HCT116 (cell line): ENCODE results near the gene SMAGP. TPM values are rescaled to one million over a fixed set of nuclear protein-coding genes. Genes with fewer than 3 reads are reported as not detected.

Source experiments
- ATAC-seq: fragments of 200-7000 bp; cut with Tn5 transposase; 2 replicates; pipeline ENCODE4 v1.9.1; 2020; ENCODE audit warnings: mild to moderate bottlenecking, moderate library complexity
- BruUV-seq: library from RNA; stranded (reverse); fragments of 400-500 nt; replicated peaks from 2 replicates; lab custom pipeline; 2021; lab: Mats Ljungman, UMichigan
- CTCF ChIA-PET: fragments of 300-600 bp; sonication (Branson Sonifier 250); formaldehyde crosslinking; loops from one replicate; lab custom pipeline; 2021; ENCODE audit warnings: antibody characterized with exemption; lab: Charles Lee
- POLR2A ChIA-PET: fragments of 300-600, 350-600 bp; sonication (Branson Sonifier 250); formaldehyde crosslinking; loops from one replicate; lab custom pipeline; 2021; ENCODE audit warnings: antibody characterized with exemption; lab: Charles Lee
- RAD21 ChIA-PET, 2 experiments: fragments of 300-600 bp; sonication (Branson Sonifier 250); formaldehyde crosslinking; loops; one replicate each; lab custom pipeline; 2023; ENCODE audit warnings: low total read pairs in 2 of 2; ENCODE audit not compliant: uncharacterized antibody in 2 of 2, unreplicated experiment in 2 of 2, low non-redundant PET in 1 of 2; lab: Charles Lee
- DNase-seq: peaks from one replicate; pipeline ENCODE4 v3.0.0-alpha.2; 2010; ENCODE audit warnings: low read depth, low spot score
- H2AFZ ChIP-seq: fragments of 200-600 bp; shearing (Covaris generic), sonication (generic); 2 replicates; pipeline ENCODE4 v1.6.1; 2017; ENCODE audit warnings: low read depth, mixed run types, mixed read lengths, antibody characterized with exemption, low read length; ENCODE audit not compliant: poor library complexity, severe bottlenecking
- H3K27ac ChIP-seq: 2 replicates; pipeline ENCODE4 v1.5.1; 2012; ENCODE audit warnings: low read depth, low read length
- H3K27me3 ChIP-seq: fragments of 200-600 bp; sonication (generic); 2 replicates; pipeline ENCODE4 v1.6.1; 2016; ENCODE audit warnings: mixed run types, low read length, mixed read lengths; ENCODE audit not compliant: insufficient read depth
- H3K36me3 ChIP-seq, 2 experiments: fragments of 200-500 bp in 1 of 2; fragments of 200-600 bp in 1 of 2; sonication (Bioruptor generic) in 1 of 2; sonication (generic) in 1 of 2; 2 replicates each; pipeline versions ENCODE4 v1.5.1 to v1.6.1; 2014 to 2016; ENCODE audit warnings: low read length in 2 of 2, inconsistent platforms in 1 of 2, mixed read lengths in 1 of 2, mixed run types in 1 of 2; ENCODE audit not compliant: insufficient read depth in 2 of 2, control insufficient read depth in 1 of 2
- H3K4me1 ChIP-seq, 2 experiments: fragments of 200-600 bp in 1 of 2; sonication (generic) in 1 of 2; 2 replicates each; pipeline versions ENCODE4 v1.5.1 to v1.6.1; 2012 to 2017; ENCODE audit warnings: low read length in 2 of 2, inconsistent platforms in 1 of 2, mild to moderate bottlenecking in 1 of 2, mixed read lengths in 1 of 2, mixed run types in 1 of 2, moderate library complexity in 1 of 2; ENCODE audit not compliant: insufficient read depth in 2 of 2, control insufficient read depth in 1 of 2
- H3K4me2 ChIP-seq: fragments of 200-600 bp; sonication (generic); 2 replicates; pipeline ENCODE4 v1.6.1; 2017; ENCODE audit warnings: mixed run types, low read length, mixed read lengths
- H3K4me3 ChIP-seq, 2 experiments: fragments of 200-600 bp in 1 of 2; sonication (generic) in 1 of 2; replicated peaks in 1 of 2; 2 replicates each; pipeline ENCODE4 v1.5.1; 2011 to 2016; ENCODE audit warnings: low read length in 2 of 2, control low read depth in 1 of 2, low read depth in 1 of 2, mild to moderate bottlenecking in 1 of 2, mixed read lengths in 1 of 2, mixed run types in 1 of 2
- H3K79me2 ChIP-seq: fragments of 200-600 bp; sonication (generic); 2 replicates; pipeline ENCODE4 v1.6.1; 2017; ENCODE audit warnings: mild to moderate bottlenecking, mixed run types, low read length, moderate library complexity, mixed read lengths; ENCODE audit not compliant: insufficient read depth
- H3K9ac ChIP-seq: fragments of 200-600 bp; sonication (generic); 2 replicates; pipeline ENCODE4 v1.6.1; 2016; ENCODE audit warnings: low read length, mixed read lengths
- H3K9me2 ChIP-seq: fragments of 200-600 bp; sonication (generic), shearing (Covaris generic); 2 replicates; pipeline ENCODE4 v1.6.1; 2017; ENCODE audit warnings: mixed run types, mild to moderate bottlenecking, moderate library complexity; ENCODE audit not compliant: insufficient read depth
- H3K9me3 ChIP-seq, 2 experiments: fragments of 200-500 bp in 1 of 2; fragments of 200-600 bp in 1 of 2; sonication (Bioruptor generic) in 1 of 2; sonication (generic) in 1 of 2; 2 replicates each; pipeline ENCODE4 v1.6.1; 2014 to 2017; ENCODE audit warnings: low read length in 2 of 2, mixed read lengths in 2 of 2, inconsistent platforms in 1 of 2, low read depth in 1 of 2, mild to moderate bottlenecking in 1 of 2, mixed run types in 1 of 2, moderate library complexity in 1 of 2; ENCODE audit not compliant: control insufficient read depth in 1 of 2, insufficient read depth in 1 of 2
- H4K20me1 ChIP-seq: fragments of 200-600 bp; sonication (generic), shearing (Covaris generic); 2 replicates; pipeline ENCODE4 v1.6.1; 2017; ENCODE audit warnings: mixed run types, mild to moderate bottlenecking, moderate library complexity; ENCODE audit not compliant: insufficient read depth
- CBX3 ChIP-seq: IDR thresholded peaks from 2 replicates; pipeline ENCODE4 v1.6.1; 2012; ENCODE audit warnings: low read depth
- CEBPB ChIP-seq: IDR thresholded peaks from 2 replicates; pipeline ENCODE4 v1.6.1; 2012; ENCODE audit warnings: low read depth
- EGR1 ChIP-seq: IDR thresholded peaks from 2 replicates; pipeline ENCODE4 v1.6.1; 2012; ENCODE audit warnings: low read depth
- ELF1 ChIP-seq: IDR thresholded peaks from 2 replicates; pipeline ENCODE4 v1.6.1; 2012; ENCODE audit warnings: low read depth, borderline replicate concordance
- EZH2 ChIP-seq: fragments of 200-600 bp; sonication (generic); IDR thresholded peaks from 2 replicates; pipeline ENCODE4 v1.6.1; 2017; ENCODE audit warnings: antibody characterized with exemption, mixed run types
- EZH2phosphoT487 ChIP-seq: fragments of 200-600 bp; IDR thresholded peaks from 2 replicates; pipeline ENCODE4 v1.6.1; 2018; ENCODE audit warnings: antibody characterized with exemption, borderline replicate concordance
- FOSL1 ChIP-seq: IDR thresholded peaks from 2 replicates; pipeline ENCODE4 v1.6.1; 2012; ENCODE audit warnings: low read depth
- JUND ChIP-seq: IDR thresholded peaks from 2 replicates; pipeline ENCODE4 v1.6.1; 2012
- MAX ChIP-seq: IDR thresholded peaks from 2 replicates; pipeline ENCODE4 v1.6.1; 2012
- POLR2A ChIP-seq: IDR thresholded peaks from 2 replicates; pipeline ENCODE4 v1.7.0; 2011; ENCODE audit warnings: borderline replicate concordance; ENCODE audit not compliant: insufficient read depth, insufficient read length; ENCODE audit errors: extremely low read depth
- POLR2AphosphoS5 ChIP-seq: IDR thresholded peaks from 2 replicates; pipeline ENCODE4 v1.6.1; 2011; ENCODE audit warnings: mild to moderate bottlenecking, low read depth, low read length, moderate library complexity
- RAD21 ChIP-seq: IDR thresholded peaks from 2 replicates; pipeline ENCODE4 v1.6.1; 2012; ENCODE audit warnings: low read depth, mild to moderate bottlenecking
- REST ChIP-seq: IDR thresholded peaks from 2 replicates; pipeline ENCODE4 v1.6.1; 2012; ENCODE audit warnings: low read depth
- SP1 ChIP-seq: IDR thresholded peaks from 2 replicates; pipeline ENCODE4 v1.6.1; 2012; ENCODE audit warnings: low read depth
- SRF ChIP-seq: IDR thresholded peaks from 2 replicates; pipeline ENCODE4 v1.6.1; 2012; ENCODE audit warnings: low read depth
- YY1 ChIP-seq: IDR thresholded peaks from 2 replicates; pipeline ENCODE4 v1.6.1; 2011; ENCODE audit warnings: low read length, low read depth, moderate library complexity, mild to moderate bottlenecking; ENCODE audit not compliant: insufficient replicate concordance; ENCODE audit errors: extremely low read depth
- ZFX ChIP-seq: fragments of 450-650 bp; IDR thresholded peaks from 2 replicates; pipeline ENCODE4 v1.6.1; 2017
- ZNF274 ChIP-seq: fragments of 200-500 bp; sonication (Bioruptor generic); IDR thresholded peaks from 2 replicates; pipeline ENCODE4 v1.6.1; 2014; ENCODE audit warnings: mild to moderate bottlenecking, low read depth, low read length, inconsistent platforms
- intact Hi-C: fragments of 100-400 bp; cut with micrococcal nuclease; formaldehyde crosslinking; loops from 2 replicates; pipeline ENCODE4 v1.10.0; 2022
- total RNA-seq: library from RNA; stranded (reverse); gene quantifications from one replicate; pipeline ENCODE4 v1.2.1, GENCODE V29; 2021; ENCODE audit not compliant: unreplicated experiment
- TF ChIP-seq, protein P1 (sequence below), 3 experiments: fragments of 200-600 bp in 1 of 3; sonication (generic) in 1 of 3; IDR thresholded peaks in 2 of 3; conservative IDR thresholded peaks in 1 of 3; 2 replicates each; pipeline ENCODE4 v1.5.1; 2012 to 2017; ENCODE audit warnings: low read depth in 2 of 3, low read length in 2 of 3, antibody characterized with exemption in 1 of 3, borderline replicate concordance in 1 of 3, control low read depth in 1 of 3, mild to moderate bottlenecking in 1 of 3, mixed read lengths in 1 of 3, mixed run types in 1 of 3, moderate library complexity in 1 of 3; ENCODE audit not compliant: insufficient read depth in 1 of 3
- TF ChIP-seq, protein P2 (sequence below): IDR thresholded peaks from 2 replicates; pipeline ENCODE4 v1.6.1; 2011; ENCODE audit warnings: mild to moderate bottlenecking, low read length, moderate library complexity; ENCODE audit not compliant: insufficient replicate concordance; ENCODE audit errors: extremely low read depth

Gene SMAGP
- total RNA-seq, 1 experiment from 2014 or later: 39.9 TPM

GRCh38 chr12:51210690-51211395, 59.4 kb downstream of the SMAGP start:
- no peaks in the 10 kb centered on the region for H3K36me3 ChIP-seq
- ChIA-PET CTCF (no interaction called here), POLR2A (no interaction called here), RAD21 (no interaction called here)
- ATAC-seq (no peak), DNase-seq (no peak)
- no peak overlapping the region for H3K4me3 ChIP-seq
- no peaks in the 10 kb centered on the region for H3K9me3 ChIP-seq
- H4K20me1 ChIP-seq: no peaks in the 10 kb centered on the region
- no peak overlapping the region for H3K27ac ChIP-seq
- no peaks in the 10 kb centered on the region for H3K79me2 ChIP-seq
- no peak overlapping the region for H3K9ac ChIP-seq
- H3K4me2 ChIP-seq: no peak overlapping the region
- BruUV-seq: no TSS peak
- H2AFZ ChIP-seq: no peak overlapping the region
- no peaks in the 10 kb centered on the region for H3K27me3 ChIP-seq
- no peaks in the 10 kb centered on the region for H3K9me2 ChIP-seq
- intact Hi-C loops: loop anchor here (10.0 kb wide), 1 partner anchor 126 kb away; the partner anchor contains the start of gene CSRNP2
- peaks cover 0 to 6% of the 10 kb centered on the region in 2 experiments; a peak in 2 of 4 replicates for H3K4me1 ChIP-seq
- TF ChIP-seq JUND (no peak), MAX (no peak), SP1 (no peak), REST (no peak), ELF1 (no peak), POLR2AphosphoS5 (no peak), EGR1 (no peak), CBX3 (no peak), SRF (no peak), YY1 (no peak), POLR2A (no peak), EZH2 (no peak), FOSL1 (no peak), EZH2phosphoT487 (no peak), RAD21 (no peak), ZFX (no peak), CEBPB (no peak), ZNF274 (no peak)
- TF ChIP-seq, protein P1, sequence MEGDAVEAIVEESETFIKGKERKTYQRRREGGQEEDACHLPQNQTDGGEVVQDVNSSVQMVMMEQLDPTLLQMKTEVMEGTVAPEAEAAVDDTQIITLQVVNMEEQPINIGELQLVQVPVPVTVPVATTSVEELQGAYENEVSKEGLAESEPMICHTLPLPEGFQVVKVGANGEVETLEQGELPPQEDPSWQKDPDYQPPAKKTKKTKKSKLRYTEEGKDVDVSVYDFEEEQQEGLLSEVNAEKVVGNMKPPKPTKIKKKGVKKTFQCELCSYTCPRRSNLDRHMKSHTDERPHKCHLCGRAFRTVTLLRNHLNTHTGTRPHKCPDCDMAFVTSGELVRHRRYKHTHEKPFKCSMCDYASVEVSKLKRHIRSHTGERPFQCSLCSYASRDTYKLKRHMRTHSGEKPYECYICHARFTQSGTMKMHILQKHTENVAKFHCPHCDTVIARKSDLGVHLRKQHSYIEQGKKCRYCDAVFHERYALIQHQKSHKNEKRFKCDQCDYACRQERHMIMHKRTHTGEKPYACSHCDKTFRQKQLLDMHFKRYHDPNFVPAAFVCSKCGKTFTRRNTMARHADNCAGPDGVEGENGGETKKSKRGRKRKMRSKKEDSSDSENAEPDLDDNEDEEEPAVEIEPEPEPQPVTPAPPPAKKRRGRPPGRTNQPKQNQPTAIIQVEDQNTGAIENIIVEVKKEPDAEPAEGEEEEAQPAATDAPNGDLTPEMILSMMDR (IDR thresholded peaks at IDR 0.05 in 2 of 3, conservative IDR thresholded peaks at IDR 0.05 in 1 of 3; ENCODE audit: borderline replicate concordance in 1 of 3, insufficient read depth in 1 of 3, low read depth in 2 of 3, low read length in 2 of 3): no peak
- TF ChIP-seq, protein P2, sequence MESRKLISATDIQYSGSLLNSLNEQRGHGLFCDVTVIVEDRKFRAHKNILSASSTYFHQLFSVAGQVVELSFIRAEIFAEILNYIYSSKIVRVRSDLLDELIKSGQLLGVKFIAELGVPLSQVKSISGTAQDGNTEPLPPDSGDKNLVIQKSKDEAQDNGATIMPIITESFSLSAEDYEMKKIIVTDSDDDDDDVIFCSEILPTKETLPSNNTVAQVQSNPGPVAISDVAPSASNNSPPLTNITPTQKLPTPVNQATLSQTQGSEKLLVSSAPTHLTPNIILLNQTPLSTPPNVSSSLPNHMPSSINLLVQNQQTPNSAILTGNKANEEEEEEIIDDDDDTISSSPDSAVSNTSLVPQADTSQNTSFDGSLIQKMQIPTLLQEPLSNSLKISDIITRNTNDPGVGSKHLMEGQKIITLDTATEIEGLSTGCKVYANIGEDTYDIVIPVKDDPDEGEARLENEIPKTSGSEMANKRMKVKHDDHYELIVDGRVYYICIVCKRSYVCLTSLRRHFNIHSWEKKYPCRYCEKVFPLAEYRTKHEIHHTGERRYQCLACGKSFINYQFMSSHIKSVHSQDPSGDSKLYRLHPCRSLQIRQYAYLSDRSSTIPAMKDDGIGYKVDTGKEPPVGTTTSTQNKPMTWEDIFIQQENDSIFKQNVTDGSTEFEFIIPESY: no peak
- TF ChIP-seq, all 23 proteins: peak for 0
